Endodermal cell (in vitro differentiated cells): ENCODE results near the gene OMD. TPM values are rescaled to one million over a fixed set of nuclear protein-coding genes. Genes with fewer than 3 reads are reported as not detected.

Experiments
- DNase-seq: peaks from one replicate; pipeline ENCODE4 v3.0.0-alpha.2; 2017
- H3K27ac ChIP-seq: 2 replicates; pipeline ENCODE4 v1.5.1; 2013; ENCODE audit warnings: mild to moderate bottlenecking, low read depth, low read length, moderate library complexity
- H3K27me3 ChIP-seq: 2 replicates; pipeline ENCODE4 v1.6.1; 2013; ENCODE audit warnings: mild to moderate bottlenecking, low read length, moderate library complexity; ENCODE audit not compliant: insufficient read depth, control insufficient read depth, poor library complexity, severe bottlenecking
- H3K36me3 ChIP-seq: 2 replicates; pipeline ENCODE4 v1.7.0; 2013; ENCODE audit warnings: mild to moderate bottlenecking, low read length, moderate library complexity; ENCODE audit not compliant: control insufficient read depth, insufficient read depth
- H3K4me1 ChIP-seq: one replicate; pipeline ENCODE4 v1.7.0; 2013; ENCODE audit warnings: low read length; ENCODE audit not compliant: control insufficient read depth, insufficient read depth
- H3K4me3 ChIP-seq: 2 replicates; pipeline ENCODE4 v1.5.1; 2013; ENCODE audit warnings: mild to moderate bottlenecking, low read length, moderate library complexity
- H3K9ac ChIP-seq: 2 replicates; pipeline ENCODE4 v1.6.1; 2013; ENCODE audit warnings: mild to moderate bottlenecking, low read length, moderate library complexity; ENCODE audit not compliant: poor library complexity, severe bottlenecking; ENCODE audit errors: extremely low read depth
- H3K9me3 ChIP-seq: 2 replicates; pipeline ENCODE4 v1.6.1; 2013; ENCODE audit warnings: mild to moderate bottlenecking, low read length, moderate library complexity; ENCODE audit not compliant: control insufficient read depth
- H3K27ac Mint-ChIP-seq: 2 replicates; pipeline ENCODE4 v1.8.0; 2020; ENCODE audit warnings: mixed read lengths
- H3K27me3 Mint-ChIP-seq: 2 replicates; pipeline ENCODE4 v1.8.0; 2021; ENCODE audit warnings: mild to moderate bottlenecking, mixed read lengths; ENCODE audit not compliant: insufficient read depth
- H3K36me3 Mint-ChIP-seq: 2 replicates; pipeline ENCODE4 v1.8.0; 2020; ENCODE audit warnings: low read depth, mixed read lengths
- H3K4me1 Mint-ChIP-seq: 2 replicates; pipeline ENCODE4 v1.8.0; 2020; ENCODE audit warnings: mixed read lengths
- H3K4me3 Mint-ChIP-seq: 2 replicates; pipeline ENCODE4 v1.8.0; 2020; ENCODE audit warnings: mild to moderate bottlenecking, moderate library complexity, mixed read lengths
- H3K9me3 Mint-ChIP-seq: 2 replicates; pipeline ENCODE4 v1.8.0; 2020; ENCODE audit warnings: mild to moderate bottlenecking, mixed read lengths
- CTCF ChIP-seq: fragments of 200-600 bp; sonication (generic); conservative IDR thresholded peaks from 2 replicates; pipeline ENCODE4 v1.5.0; 2021; ENCODE audit warnings: antibody characterized with exemption, mild to moderate bottlenecking
- WGBS, 2 experiments: methylation state at CpG; one replicate each; pipeline versions ENCODE4 v1.1.5 to v1.1.7; 2013; ENCODE audit warnings: missing lambda C conversion rate in 2 of 2, mixed read lengths in 1 of 2; ENCODE audit not compliant: insufficient coverage in 1 of 2, insufficient read length in 1 of 2; 5-methylcytosine and 5-hydroxymethylcytosine counted together
- long read RNA-seq, 4 experiments: library from polyadenylated mRNA in 2 of 4; library from RNA in 1 of 4; library from capped mRNA in 1 of 4; stranded (forward) in 3 of 4; unstranded in 1 of 4; transcript quantifications; one replicate each; pipeline ENCODE4 v2.0.0, GENCODE V29; 2020 to 2021; ENCODE audit warnings: inconsistent platforms in 1 of 4
- polyA plus RNA-seq, 2 experiments: library from polyadenylated mRNA; stranded (reverse); fragments of 50-300 nt; gene quantifications; one replicate each; pipeline ENCODE4 v1.2.3, GENCODE V29; 2013
- total RNA-seq, 2 donors: library from RNA; stranded (reverse); fragmentation: NEBNext Ultra II Directional in 1 of 2; extraction: Animal tissue kit (Norgen Biotek cat#: 25700) in 1 of 2; gene quantifications; 2 replicates in 1 of 2; 3 replicates in 1 of 2; pipeline ENCODE4 v1.2.1, GENCODE V29; 2021

Gene OMD
- total RNA-seq: not detected
- polyA plus RNA-seq (2013, experiment 1 of 2): not detected
- not detected for polyA plus RNA-seq (2013, experiment 2 of 2)
- long read RNA-seq, experiment 1: 0 reads
- long read RNA-seq, experiment 2, partial matches to known transcripts: 0 of 2 reads
- long read RNA-seq, experiment 2, other reads (novel, unspliced or antisense): 2 of 2 reads
- long read RNA-seq, experiment 3: 0 reads
- long read RNA-seq, experiment 4: 0 reads

- H3K36me3 ChIP-seq: no peaks in the 10 kb centered on the region
- no peak within 1 kb of the TSS for H3K4me3 Mint-ChIP-seq
- H3K9me3 Mint-ChIP-seq: no peaks in the 10 kb centered on the region
- no peaks in the 10 kb centered on the region for H3K4me1 Mint-ChIP-seq
- H3K9ac ChIP-seq: no peak within 1 kb of the TSS
- H3K36me3 Mint-ChIP-seq: no peaks in the 10 kb centered on the region
- no peaks in the 10 kb centered on the region for H3K4me1 ChIP-seq
- no peak within 1 kb of the TSS for H3K27ac ChIP-seq
- WGBS, 2 experiments: 100% methylated on average over 1 of the region's 1 CpG
- no peak for TF ChIP-seq CTCF
- no peak within 1 kb of the TSS for H3K4me3 ChIP-seq
- DNase-seq: no peak
- no peak within 1 kb of the TSS for H3K27ac Mint-ChIP-seq
- H3K27me3 Mint-ChIP-seq: no peaks in the 10 kb centered on the region
- no peaks in the 10 kb centered on the region for H3K9me3 ChIP-seq
- no peaks in the 10 kb centered on the region for H3K27me3 ChIP-seq
These were observed at the start of gene OMD for GRCh38 chr9:92424340-92424739. TSS of gene OMD (minus strand) at chr9:92424471. CDS start at chr9:92417558, 6,913 bp downstream.

- H3K36me3 Mint-ChIP-seq: no peaks in the 10 kb centered on the region
- WGBS, 2 experiments: 99% methylated on average over 2 of the region's 2 CpGs; no CpG with 5 or more reads in 1 of the 2 experiments
- H3K4me1 ChIP-seq: no peaks in the 10 kb centered on the region
- H3K9me3 ChIP-seq: no peaks in the 10 kb centered on the region
- H3K27ac Mint-ChIP-seq: no peak overlapping the region
- H3K4me1 Mint-ChIP-seq: peaks cover 5% of the 10 kb centered on the region
- no peak overlapping the region for H3K9ac ChIP-seq
- H3K9me3 Mint-ChIP-seq: no peaks in the 10 kb centered on the region
- no peak for TF ChIP-seq CTCF
- H3K36me3 ChIP-seq: no peaks in the 10 kb centered on the region
- H3K27me3 ChIP-seq: no peaks in the 10 kb centered on the region
- no peak overlapping the region for H3K27ac ChIP-seq
- H3K27me3 Mint-ChIP-seq: no peaks in the 10 kb centered on the region
- H3K4me3 Mint-ChIP-seq: no peak overlapping the region
- no peak for DNase-seq
- no peak overlapping the region for H3K4me3 ChIP-seq
These were observed 43.9 kb upstream of the OMD start for GRCh38 chr9:92468206-92468605.

- WGBS, 2 experiments: 94 to 100% methylated on average over 2 of the region's 2 CpGs
- peaks cover 5% of the 10 kb centered on the region for H3K4me1 Mint-ChIP-seq
These were observed 43.2 kb upstream of the OMD start for GRCh38 chr9:92467511-92467910.

More at GRCh38 chr9:92467511-92467910, 43.2 kb upstream of the OMD start:
- Mint-ChIP-seq H3K9me3 (no peaks in the 10 kb centered on the region), H3K36me3 (no peaks in the 10 kb centered on the region), H3K4me3 (no peak overlapping the region), H3K27ac (no peak overlapping the region), H3K27me3 (no peaks in the 10 kb centered on the region)
- H3K9me3 ChIP-seq: no peaks in the 10 kb centered on the region
- H3K9ac ChIP-seq: no peak overlapping the region
- no peak overlapping the region for H3K27ac ChIP-seq
- no peak overlapping the region for H3K4me3 ChIP-seq
- no peak for TF ChIP-seq CTCF
- H3K27me3 ChIP-seq: no peaks in the 10 kb centered on the region
- DNase-seq: no peak
- H3K36me3 ChIP-seq: no peaks in the 10 kb centered on the region
- no peaks in the 10 kb centered on the region for H3K4me1 ChIP-seq
